A673 (cell line): Measurements from ENCODE around the gene NXPH2. TPM values are rescaled to one million over a fixed set of nuclear protein-coding genes. Genes with fewer than 3 reads are reported as not detected.

Experiments used
- BruUV-seq: library from RNA; stranded (reverse); fragments of 400-500 nt; replicated peaks from 2 replicates; lab custom pipeline; 2021; lab: Mats Ljungman, UMichigan
- CTCF ChIA-PET: fragments of 300-600 bp; sonication (Branson Sonifier 250); formaldehyde crosslinking; loops from one replicate; lab custom pipeline; 2022; ENCODE audit warnings: antibody characterized with exemption; lab: Charles Lee
- POLR2A ChIA-PET: fragments of 300-600 bp; sonication (Branson Sonifier 250); formaldehyde crosslinking; loops from one replicate; lab custom pipeline; 2022; ENCODE audit warnings: antibody characterized with exemption; ENCODE audit not compliant: low non-redundant PET; lab: Charles Lee
- DNase-seq: peaks from one replicate; pipeline ENCODE4 v3.0.0-alpha.2; 2015; ENCODE audit warnings: low spot score
- H3K27ac ChIP-seq: fragments of 200-600 bp; sonication (generic); 2 replicates; pipeline ENCODE4 v1.5.1; 2016; ENCODE audit warnings: mixed run types, low read depth, mild to moderate bottlenecking, mixed read lengths, antibody characterized with exemption, low read length; ENCODE audit not compliant: poor library complexity, severe bottlenecking
- H3K27me3 ChIP-seq: fragments of 200-600 bp; sonication (generic); replicated peaks from 2 replicates; pipeline ENCODE4 v1.6.1; 2017; ENCODE audit warnings: mixed run types, low read depth, mild to moderate bottlenecking, mixed read lengths, antibody characterized with exemption, low read length; ENCODE audit not compliant: insufficient read depth, poor library complexity
- H3K36me3 ChIP-seq: fragments of 200-600 bp; sonication (generic); 2 replicates; pipeline ENCODE4 v1.6.1; 2016; ENCODE audit warnings: mixed run types, mild to moderate bottlenecking, mixed read lengths, antibody characterized with exemption, low read length; ENCODE audit not compliant: insufficient read depth, poor library complexity, severe bottlenecking
- H3K4me1 ChIP-seq: fragments of 200-600 bp; sonication (generic); 2 replicates; pipeline ENCODE4 v1.6.1; 2017; ENCODE audit warnings: mixed run types, mild to moderate bottlenecking, mixed read lengths, antibody characterized with exemption, low read length; ENCODE audit not compliant: insufficient read depth, poor library complexity, severe bottlenecking
- H3K4me3 ChIP-seq: fragments of 200-600 bp; sonication (generic); 2 replicates; pipeline ENCODE4 v1.5.1; 2016; ENCODE audit warnings: low read depth, mixed run types, mild to moderate bottlenecking, mixed read lengths, low read length; ENCODE audit not compliant: poor library complexity, severe bottlenecking
- H3K9me3 ChIP-seq: fragments of 200-600 bp; sonication (generic); 2 replicates; pipeline ENCODE4 v1.6.1; 2016; ENCODE audit warnings: mixed run types, low read depth, mild to moderate bottlenecking, mixed read lengths, antibody characterized with exemption, low read length; ENCODE audit not compliant: poor library complexity, severe bottlenecking
- EZH2 ChIP-seq: fragments of 200-600 bp; sonication (generic); IDR thresholded peaks from 2 replicates; pipeline ENCODE4 v1.6.1; 2017; ENCODE audit warnings: borderline replicate concordance, low read depth, mild to moderate bottlenecking, mixed read lengths, antibody characterized with exemption, low read length; ENCODE audit not compliant: poor library complexity, severe bottlenecking
- intact Hi-C: fragments of 100-400 bp; cut with micrococcal nuclease; formaldehyde crosslinking; loops from one replicate; pipeline ENCODE4 v1.10.0; 2022; ENCODE audit not compliant: unreplicated experiment
- total RNA-seq: library from RNA; stranded (reverse); gene quantifications from 2 replicates; pipeline ENCODE4 v1.2.3, GENCODE V29; 2021
- TF ChIP-seq, protein P1 (sequence below): fragments of 300-800, 200-600 bp; sonication (generic); conservative IDR thresholded peaks from 2 replicates; pipeline ENCODE4 v1.5.1; 2017; ENCODE audit warnings: low read depth, mild to moderate bottlenecking, antibody characterized with exemption, low read length, moderate library complexity, mixed read lengths

NXPH2 gene
- total RNA-seq, 1 experiment from 2014 or later = 5.4 TPM

DNA sequence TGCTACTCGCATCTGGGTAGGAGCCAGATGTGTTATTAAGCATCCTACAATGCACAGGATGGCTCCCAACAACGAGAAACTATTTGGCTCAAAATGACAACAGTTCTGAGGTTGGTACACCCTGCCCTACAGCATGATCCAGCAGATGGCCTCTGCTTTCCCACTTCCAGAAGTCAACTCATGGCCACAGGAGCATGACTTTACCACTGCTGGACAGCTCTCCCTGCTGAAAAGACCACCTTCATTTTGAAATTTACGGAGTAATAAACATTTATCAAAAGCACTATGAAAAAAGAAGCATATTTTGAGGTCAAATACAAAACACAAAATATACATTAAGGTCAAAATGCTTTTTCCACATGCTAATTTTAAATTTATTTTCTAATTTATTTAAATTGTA, 13.7 kb downstream of the NXPH2 start:
- H3K9me3 ChIP-seq = no peaks in the 10 kb centered on the region
- H3K27ac ChIP-seq = no peak overlapping the region
- DNase-seq = no peak
- H3K36me3 ChIP-seq = no peaks in the 10 kb centered on the region
- no TSS peak for BruUV-seq
- peaks cover 7% of the 10 kb centered on the region for H3K27me3 ChIP-seq
- H3K4me1 ChIP-seq = peaks cover 10% of the 10 kb centered on the region
- no peak for TF ChIP-seq EZH2
- TF ChIP-seq, protein P1, sequence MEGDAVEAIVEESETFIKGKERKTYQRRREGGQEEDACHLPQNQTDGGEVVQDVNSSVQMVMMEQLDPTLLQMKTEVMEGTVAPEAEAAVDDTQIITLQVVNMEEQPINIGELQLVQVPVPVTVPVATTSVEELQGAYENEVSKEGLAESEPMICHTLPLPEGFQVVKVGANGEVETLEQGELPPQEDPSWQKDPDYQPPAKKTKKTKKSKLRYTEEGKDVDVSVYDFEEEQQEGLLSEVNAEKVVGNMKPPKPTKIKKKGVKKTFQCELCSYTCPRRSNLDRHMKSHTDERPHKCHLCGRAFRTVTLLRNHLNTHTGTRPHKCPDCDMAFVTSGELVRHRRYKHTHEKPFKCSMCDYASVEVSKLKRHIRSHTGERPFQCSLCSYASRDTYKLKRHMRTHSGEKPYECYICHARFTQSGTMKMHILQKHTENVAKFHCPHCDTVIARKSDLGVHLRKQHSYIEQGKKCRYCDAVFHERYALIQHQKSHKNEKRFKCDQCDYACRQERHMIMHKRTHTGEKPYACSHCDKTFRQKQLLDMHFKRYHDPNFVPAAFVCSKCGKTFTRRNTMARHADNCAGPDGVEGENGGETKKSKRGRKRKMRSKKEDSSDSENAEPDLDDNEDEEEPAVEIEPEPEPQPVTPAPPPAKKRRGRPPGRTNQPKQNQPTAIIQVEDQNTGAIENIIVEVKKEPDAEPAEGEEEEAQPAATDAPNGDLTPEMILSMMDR = no peak
- POLR2A ChIA-PET = no interaction called here
- intact Hi-C loops = no loop called here
- CTCF ChIA-PET = no interaction called here
- no peak overlapping the region for H3K4me3 ChIP-seq

- Histone ChIP-seq H3K9me3 (no peaks in the 10 kb centered on the region), H3K4me3 (no peak overlapping the region), H3K27me3 (no peaks in the 10 kb centered on the region), H3K36me3 (no peaks in the 10 kb centered on the region), H3K4me1 (peaks cover 6% of the 10 kb centered on the region), H3K27ac (no peak overlapping the region)
- no TSS peak for BruUV-seq
- DNase-seq = no peak
- CTCF ChIA-PET = interaction anchor here (0.6 kb wide), 1 partner anchor 243 kb away, joined by 5 read pairs; no protein-coding TSS in a partner anchor
- intact Hi-C loops = no loop called here
- TF ChIP-seq, protein P1 = no peak
- TF ChIP-seq EZH2 = no peak
- POLR2A ChIA-PET = no interaction called here
Observed at GRCh38 chr2:138763971-138764370, 16.2 kb downstream of the NXPH2 start.

GRCh38 chr2:138762533-138762932, 17.7 kb downstream of the NXPH2 start:
- no peaks in the 10 kb centered on the region for H3K36me3 ChIP-seq
- no peak for DNase-seq
- no peak for TF ChIP-seq EZH2
- TF ChIP-seq, protein P1 = no peak
- H3K27me3 ChIP-seq = no peaks in the 10 kb centered on the region
- no TSS peak for BruUV-seq
- ChIA-PET CTCF (no interaction called here), POLR2A (no interaction called here)
- no peaks in the 10 kb centered on the region for H3K9me3 ChIP-seq
- H3K4me3 ChIP-seq = no peak overlapping the region
- intact Hi-C loops = no loop called here
- H3K27ac ChIP-seq = no peak overlapping the region
- no peaks in the 10 kb centered on the region for H3K4me1 ChIP-seq
